H1 (cell line): ENCODE results near the gene ALG2. TPM values are rescaled to one million over a fixed set of nuclear protein-coding genes. Genes with fewer than 3 reads are reported as not detected.

Experiments
- GABPA ChIP-seq: IDR thresholded peaks from 2 replicates; pipeline ENCODE4 v1.6.1; 2011; ENCODE audit warnings: mild to moderate bottlenecking, low read length, moderate library complexity, borderline replicate concordance; ENCODE audit not compliant: insufficient read depth
- HDAC2 ChIP-seq, 2 experiments: fragments of 300-600 bp in 1 of 2; sonication (generic) in 1 of 2; IDR thresholded peaks; 2 replicates each; pipeline ENCODE4 v1.6.1; 2011 to 2012; ENCODE audit warnings: low read depth in 2 of 2, low read length in 2 of 2, mild to moderate bottlenecking in 2 of 2, moderate library complexity in 2 of 2, borderline replicate concordance in 1 of 2, inconsistent platforms in 1 of 2
- RAD21 ChIP-seq, 2 experiments: IDR thresholded peaks in 1 of 2; conservative IDR thresholded peaks in 1 of 2; 2 replicates each; pipeline ENCODE4 v1.6.1; 2011; ENCODE audit warnings: low read depth in 2 of 2, low read length in 2 of 2, improper control_type of control experiment in 1 of 2, inconsistent platforms in 1 of 2, mild to moderate bottlenecking in 1 of 2, moderate library complexity in 1 of 2
- SIX5 ChIP-seq: IDR thresholded peaks from 2 replicates; pipeline ENCODE4 v1.6.1; 2011; ENCODE audit warnings: mild to moderate bottlenecking, low read depth, low read length
- polyA plus RNA-seq, 7 experiments: library from polyadenylated mRNA; depleted of rRNA in 3 of 7; stranded (reverse) in 5 of 7; unstranded in 2 of 7; fragments of >200 nt in 5 of 7; fragments of 200-250 nt in 2 of 7; gene quantifications; 1 replicate in 5 of 7; 2 replicates in 1 of 7; 4 replicates in 1 of 7; pipeline versions ENCODE4 v1.2.1 to v1.2.3, GENCODE V29; 2011 to 2013; ENCODE audit warnings: missing spikeins in 2 of 7, mixed read lengths in 2 of 7
- total RNA-seq: library from RNA; stranded (reverse); fragmentation: NEBNext Ultra II Directional; extraction: Animal tissue kit (Norgen Biotek cat#: 25700); gene quantifications from 2 replicates; pipeline ENCODE4 v1.2.1, GENCODE V29; 2021
- TF ChIP-seq, protein P1 (sequence below), 3 experiments: IDR thresholded peaks; 1 replicate in 2 of 3; 2 replicates in 1 of 3; pipeline versions ENCODE4 v1.5.1 to v1.6.1; 2011; ENCODE audit warnings: low read length in 3 of 3, mild to moderate bottlenecking in 3 of 3, inconsistent platforms in 2 of 3, low read depth in 1 of 3, moderate library complexity in 1 of 3; ENCODE audit not compliant: insufficient read depth in 1 of 3; ENCODE audit errors: control extremely low read depth in 1 of 3
- TF ChIP-seq, protein P2 (sequence below): fragments of 300-600 bp; sonication (generic); IDR thresholded peaks from 2 replicates; pipeline ENCODE4 v1.7.1; 2012; ENCODE audit warnings: low read length, moderate library complexity, mild to moderate bottlenecking, inconsistent platforms; ENCODE audit not compliant: insufficient replicate concordance

ALG2 gene
- total and polyA plus RNA-seq, 2 of the 8 experiments (the other 6 are each of a cell fraction or from before 2014, with no cell fraction given): 27.1 to 30.7 TPM

DNA sequence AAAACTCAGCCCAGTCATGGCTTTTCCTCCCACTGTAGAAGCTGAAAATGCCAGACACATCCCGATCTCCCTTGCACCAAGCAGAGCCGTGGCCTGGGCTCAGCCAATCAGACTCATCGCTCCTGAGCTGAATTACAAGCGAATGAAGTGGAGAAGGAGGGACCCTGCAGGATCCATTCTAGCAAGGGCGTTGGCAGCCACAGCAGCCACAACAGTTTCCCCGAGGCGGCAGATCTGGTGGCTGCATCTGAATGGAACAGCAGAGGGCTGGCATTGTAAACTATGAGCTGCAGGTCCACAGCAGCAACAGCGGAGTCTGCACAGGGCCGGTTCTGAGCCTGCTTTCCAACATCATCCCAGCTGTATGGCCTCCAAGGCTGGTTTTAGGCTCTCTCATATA, 23.8 kb downstream of the ALG2 start (continued):
- TF ChIP-seq HDAC2 (IDR thresholded peaks at IDR 0.05; ENCODE audit: borderline replicate concordance in 1 of 2, low read depth in 2 of 2, low read length in 2 of 2): no peak
- TF ChIP-seq, protein P1, sequence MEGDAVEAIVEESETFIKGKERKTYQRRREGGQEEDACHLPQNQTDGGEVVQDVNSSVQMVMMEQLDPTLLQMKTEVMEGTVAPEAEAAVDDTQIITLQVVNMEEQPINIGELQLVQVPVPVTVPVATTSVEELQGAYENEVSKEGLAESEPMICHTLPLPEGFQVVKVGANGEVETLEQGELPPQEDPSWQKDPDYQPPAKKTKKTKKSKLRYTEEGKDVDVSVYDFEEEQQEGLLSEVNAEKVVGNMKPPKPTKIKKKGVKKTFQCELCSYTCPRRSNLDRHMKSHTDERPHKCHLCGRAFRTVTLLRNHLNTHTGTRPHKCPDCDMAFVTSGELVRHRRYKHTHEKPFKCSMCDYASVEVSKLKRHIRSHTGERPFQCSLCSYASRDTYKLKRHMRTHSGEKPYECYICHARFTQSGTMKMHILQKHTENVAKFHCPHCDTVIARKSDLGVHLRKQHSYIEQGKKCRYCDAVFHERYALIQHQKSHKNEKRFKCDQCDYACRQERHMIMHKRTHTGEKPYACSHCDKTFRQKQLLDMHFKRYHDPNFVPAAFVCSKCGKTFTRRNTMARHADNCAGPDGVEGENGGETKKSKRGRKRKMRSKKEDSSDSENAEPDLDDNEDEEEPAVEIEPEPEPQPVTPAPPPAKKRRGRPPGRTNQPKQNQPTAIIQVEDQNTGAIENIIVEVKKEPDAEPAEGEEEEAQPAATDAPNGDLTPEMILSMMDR (IDR thresholded peaks at IDR 0.05; ENCODE audit: control extremely low read depth in 1 of 3, insufficient read depth in 1 of 3, low read depth in 1 of 3, low read length in 3 of 3): no peak
- TF ChIP-seq, protein P2, sequence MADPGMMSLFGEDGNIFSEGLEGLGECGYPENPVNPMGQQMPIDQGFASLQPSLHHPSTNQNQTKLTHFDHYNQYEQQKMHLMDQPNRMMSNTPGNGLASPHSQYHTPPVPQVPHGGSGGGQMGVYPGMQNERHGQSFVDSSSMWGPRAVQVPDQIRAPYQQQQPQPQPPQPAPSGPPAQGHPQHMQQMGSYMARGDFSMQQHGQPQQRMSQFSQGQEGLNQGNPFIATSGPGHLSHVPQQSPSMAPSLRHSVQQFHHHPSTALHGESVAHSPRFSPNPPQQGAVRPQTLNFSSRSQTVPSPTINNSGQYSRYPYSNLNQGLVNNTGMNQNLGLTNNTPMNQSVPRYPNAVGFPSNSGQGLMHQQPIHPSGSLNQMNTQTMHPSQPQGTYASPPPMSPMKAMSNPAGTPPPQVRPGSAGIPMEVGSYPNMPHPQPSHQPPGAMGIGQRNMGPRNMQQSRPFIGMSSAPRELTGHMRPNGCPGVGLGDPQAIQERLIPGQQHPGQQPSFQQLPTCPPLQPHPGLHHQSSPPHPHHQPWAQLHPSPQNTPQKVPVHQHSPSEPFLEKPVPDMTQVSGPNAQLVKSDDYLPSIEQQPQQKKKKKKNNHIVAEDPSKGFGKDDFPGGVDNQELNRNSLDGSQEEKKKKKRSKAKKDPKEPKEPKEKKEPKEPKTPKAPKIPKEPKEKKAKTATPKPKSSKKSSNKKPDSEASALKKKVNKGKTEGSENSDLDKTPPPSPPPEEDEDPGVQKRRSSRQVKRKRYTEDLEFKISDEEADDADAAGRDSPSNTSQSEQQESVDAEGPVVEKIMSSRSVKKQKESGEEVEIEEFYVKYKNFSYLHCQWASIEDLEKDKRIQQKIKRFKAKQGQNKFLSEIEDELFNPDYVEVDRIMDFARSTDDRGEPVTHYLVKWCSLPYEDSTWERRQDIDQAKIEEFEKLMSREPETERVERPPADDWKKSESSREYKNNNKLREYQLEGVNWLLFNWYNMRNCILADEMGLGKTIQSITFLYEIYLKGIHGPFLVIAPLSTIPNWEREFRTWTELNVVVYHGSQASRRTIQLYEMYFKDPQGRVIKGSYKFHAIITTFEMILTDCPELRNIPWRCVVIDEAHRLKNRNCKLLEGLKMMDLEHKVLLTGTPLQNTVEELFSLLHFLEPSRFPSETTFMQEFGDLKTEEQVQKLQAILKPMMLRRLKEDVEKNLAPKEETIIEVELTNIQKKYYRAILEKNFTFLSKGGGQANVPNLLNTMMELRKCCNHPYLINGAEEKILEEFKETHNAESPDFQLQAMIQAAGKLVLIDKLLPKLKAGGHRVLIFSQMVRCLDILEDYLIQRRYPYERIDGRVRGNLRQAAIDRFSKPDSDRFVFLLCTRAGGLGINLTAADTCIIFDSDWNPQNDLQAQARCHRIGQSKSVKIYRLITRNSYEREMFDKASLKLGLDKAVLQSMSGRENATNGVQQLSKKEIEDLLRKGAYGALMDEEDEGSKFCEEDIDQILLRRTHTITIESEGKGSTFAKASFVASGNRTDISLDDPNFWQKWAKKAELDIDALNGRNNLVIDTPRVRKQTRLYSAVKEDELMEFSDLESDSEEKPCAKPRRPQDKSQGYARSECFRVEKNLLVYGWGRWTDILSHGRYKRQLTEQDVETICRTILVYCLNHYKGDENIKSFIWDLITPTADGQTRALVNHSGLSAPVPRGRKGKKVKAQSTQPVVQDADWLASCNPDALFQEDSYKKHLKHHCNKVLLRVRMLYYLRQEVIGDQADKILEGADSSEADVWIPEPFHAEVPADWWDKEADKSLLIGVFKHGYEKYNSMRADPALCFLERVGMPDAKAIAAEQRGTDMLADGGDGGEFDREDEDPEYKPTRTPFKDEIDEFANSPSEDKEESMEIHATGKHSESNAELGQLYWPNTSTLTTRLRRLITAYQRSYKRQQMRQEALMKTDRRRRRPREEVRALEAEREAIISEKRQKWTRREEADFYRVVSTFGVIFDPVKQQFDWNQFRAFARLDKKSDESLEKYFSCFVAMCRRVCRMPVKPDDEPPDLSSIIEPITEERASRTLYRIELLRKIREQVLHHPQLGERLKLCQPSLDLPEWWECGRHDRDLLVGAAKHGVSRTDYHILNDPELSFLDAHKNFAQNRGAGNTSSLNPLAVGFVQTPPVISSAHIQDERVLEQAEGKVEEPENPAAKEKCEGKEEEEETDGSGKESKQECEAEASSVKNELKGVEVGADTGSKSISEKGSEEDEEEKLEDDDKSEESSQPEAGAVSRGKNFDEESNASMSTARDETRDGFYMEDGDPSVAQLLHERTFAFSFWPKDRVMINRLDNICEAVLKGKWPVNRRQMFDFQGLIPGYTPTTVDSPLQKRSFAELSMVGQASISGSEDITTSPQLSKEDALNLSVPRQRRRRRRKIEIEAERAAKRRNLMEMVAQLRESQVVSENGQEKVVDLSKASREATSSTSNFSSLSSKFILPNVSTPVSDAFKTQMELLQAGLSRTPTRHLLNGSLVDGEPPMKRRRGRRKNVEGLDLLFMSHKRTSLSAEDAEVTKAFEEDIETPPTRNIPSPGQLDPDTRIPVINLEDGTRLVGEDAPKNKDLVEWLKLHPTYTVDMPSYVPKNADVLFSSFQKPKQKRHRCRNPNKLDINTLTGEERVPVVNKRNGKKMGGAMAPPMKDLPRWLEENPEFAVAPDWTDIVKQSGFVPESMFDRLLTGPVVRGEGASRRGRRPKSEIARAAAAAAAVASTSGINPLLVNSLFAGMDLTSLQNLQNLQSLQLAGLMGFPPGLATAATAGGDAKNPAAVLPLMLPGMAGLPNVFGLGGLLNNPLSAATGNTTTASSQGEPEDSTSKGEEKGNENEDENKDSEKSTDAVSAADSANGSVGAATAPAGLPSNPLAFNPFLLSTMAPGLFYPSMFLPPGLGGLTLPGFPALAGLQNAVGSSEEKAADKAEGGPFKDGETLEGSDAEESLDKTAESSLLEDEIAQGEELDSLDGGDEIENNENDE: no peak
- no peak for TF ChIP-seq GABPA
- TF ChIP-seq SIX5: no peak
- no peak for TF ChIP-seq RAD21 (IDR thresholded peaks at IDR 0.05 in 1 of 2, conservative IDR thresholded peaks at IDR 0.05 in 1 of 2; ENCODE audit: low read depth in 2 of 2, low read length in 2 of 2)
